Panc1 (cell line): ENCODE data around the gene EML6.

ENCODE experiments used
- CTCF ChIP-seq: fragments of 450-650 bp; IDR thresholded peaks from 2 replicates; pipeline ENCODE4 v1.5.1; 2017; ENCODE audit warnings: mild to moderate bottlenecking
- POLR2AphosphoS5 ChIP-seq: IDR thresholded peaks from 2 replicates; pipeline ENCODE4 v1.6.1; 2012; ENCODE audit warnings: mild to moderate bottlenecking, low read depth, low read length, moderate library complexity
- REST ChIP-seq, 2 experiments: IDR thresholded peaks; 2 replicates each; pipeline ENCODE4 v1.6.1; 2011 to 2012; ENCODE audit warnings: low read depth in 2 of 2, control low read depth in 1 of 2, low read length in 1 of 2, mild to moderate bottlenecking in 1 of 2, moderate library complexity in 1 of 2; ENCODE audit not compliant: insufficient read depth in 1 of 2
- SIN3A ChIP-seq: IDR thresholded peaks from 2 replicates; pipeline ENCODE4 v1.6.1; 2012; ENCODE audit warnings: low read depth, mild to moderate bottlenecking, low read length, moderate library complexity, borderline replicate concordance; ENCODE audit not compliant: insufficient read depth
- TCF7L2 ChIP-seq: IDR thresholded peaks from 2 replicates; pipeline ENCODE4 v1.6.1; 2011; ENCODE audit warnings: mild to moderate bottlenecking, low read depth, low read length, inconsistent platforms

GRCh38 chr2:54716375-54716774 lies 7.1 kb upstream of the EML6 start:
- TF ChIP-seq CTCF (no peak), TCF7L2 (no peak), POLR2AphosphoS5 (no peak), SIN3A (no peak), REST (IDR thresholded peaks at IDR 0.05; ENCODE audit: insufficient read depth in 1 of 2, low read depth in 2 of 2, low read length in 1 of 2) (no peak)
